Measurements from ENCODE around the gene SAPCD2.
"Not testable (repeated sequence)": the region's sequence is repeated elsewhere in the genome, so short reads cannot be mapped to it uniquely, and the experiment has no call there.

SAPCD2 gene, protein sequence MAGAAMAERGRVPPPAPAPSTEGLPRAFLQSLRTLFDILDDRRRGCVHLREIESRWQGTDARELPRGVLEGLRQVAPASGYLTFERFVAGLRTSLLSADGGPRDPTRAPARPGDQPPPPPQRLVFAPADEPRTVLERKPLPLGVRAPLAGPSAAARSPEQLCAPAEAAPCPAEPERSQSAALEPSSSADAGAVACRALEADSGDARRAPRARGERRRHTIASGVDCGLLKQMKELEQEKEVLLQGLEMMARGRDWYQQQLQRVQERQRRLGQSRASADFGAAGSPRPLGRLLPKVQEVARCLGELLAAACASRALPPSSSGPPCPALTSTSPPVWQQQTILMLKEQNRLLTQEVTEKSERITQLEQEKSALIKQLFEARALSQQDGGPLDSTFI

DNA sequence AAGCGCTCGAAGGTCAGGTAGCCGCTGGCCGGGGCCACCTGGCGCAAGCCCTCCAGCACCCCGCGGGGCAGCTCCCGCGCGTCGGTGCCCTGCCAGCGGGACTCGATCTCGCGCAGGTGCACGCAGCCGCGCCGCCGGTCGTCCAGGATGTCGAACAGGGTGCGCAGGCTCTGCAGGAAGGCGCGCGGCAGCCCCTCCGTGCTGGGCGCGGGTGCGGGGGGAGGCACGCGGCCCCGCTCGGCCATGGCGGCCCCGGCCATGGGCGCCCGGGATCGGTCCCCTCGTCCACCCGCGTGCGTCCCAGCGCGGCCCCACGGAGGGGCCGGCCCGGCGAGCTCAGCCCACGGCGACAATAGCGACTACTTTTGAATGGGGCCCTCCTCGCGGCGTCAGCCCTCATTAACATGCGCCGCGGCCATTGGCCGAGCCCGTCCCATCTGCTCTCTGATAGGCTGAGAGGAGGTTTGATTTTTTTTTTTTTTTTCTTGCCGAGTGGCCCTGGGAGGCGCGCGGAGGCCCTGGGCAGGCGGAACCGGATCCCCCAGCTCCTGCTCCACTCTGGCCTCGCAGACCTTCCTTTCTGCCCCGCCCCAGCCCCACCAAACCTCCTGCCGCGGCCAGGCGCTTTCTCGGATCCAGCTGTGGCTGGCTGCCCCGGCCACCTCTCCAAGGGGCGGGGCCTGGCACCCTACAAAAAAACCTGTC is at the start of gene SAPCD2:
Gene SAPCD2 (minus strand): TSS at position 357 of the 705 bp plus-strand sequence. CDS start 97 bp downstream, at position 260.
- peak; percentile 80 for DNase-seq

DNA sequence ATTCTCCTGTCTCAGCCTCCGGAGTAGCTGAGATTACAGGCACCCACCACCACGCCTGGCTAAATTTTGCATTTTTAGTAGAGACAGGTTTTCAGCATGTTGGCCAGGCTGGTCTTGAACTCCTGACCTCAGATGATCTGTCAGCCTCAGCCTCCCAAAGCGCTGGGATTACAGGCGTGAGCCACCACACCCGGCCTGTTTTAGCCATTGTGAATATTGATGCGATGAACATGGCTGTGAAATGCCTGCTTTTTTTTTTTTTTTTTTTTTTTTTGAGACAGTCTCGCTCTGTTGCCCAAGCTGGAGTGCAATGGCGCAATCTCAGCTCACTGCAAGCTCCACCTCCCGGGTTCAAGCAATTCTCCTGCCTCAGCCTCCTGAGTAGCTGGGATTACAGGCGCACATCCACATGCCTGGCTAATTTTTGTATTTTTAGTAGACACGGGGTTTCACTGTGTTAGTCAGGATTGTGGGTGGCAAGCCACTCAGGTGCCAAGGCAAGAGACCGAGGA is 47.8 kb upstream of the SAPCD2 start:
- DNase-seq = not testable (repeated sequence)

DNA sequence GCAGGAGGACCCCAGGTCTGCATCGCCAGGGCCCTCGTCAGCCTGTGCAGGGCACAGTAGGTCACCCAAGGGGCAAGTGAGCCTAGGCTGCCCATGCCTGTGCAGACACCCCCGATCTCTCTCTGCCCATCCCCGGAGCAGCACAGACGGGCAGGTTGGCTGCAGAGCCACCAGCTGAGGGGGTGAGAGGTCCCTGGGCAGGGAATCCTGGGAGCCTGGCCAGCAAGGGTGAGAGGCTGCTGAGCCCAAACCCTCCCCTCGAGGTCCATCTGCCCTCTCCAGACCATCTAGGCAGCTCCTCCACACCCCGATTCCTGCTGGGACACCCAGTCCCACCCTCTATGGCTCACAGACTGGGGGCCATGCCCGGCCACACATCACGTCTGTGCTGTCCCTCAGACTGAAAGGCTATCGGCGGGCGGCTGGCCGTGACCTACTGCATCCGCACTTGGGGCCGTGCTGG is 46.9 kb upstream of the SAPCD2 start:
- no peak for DNase-seq

DNA sequence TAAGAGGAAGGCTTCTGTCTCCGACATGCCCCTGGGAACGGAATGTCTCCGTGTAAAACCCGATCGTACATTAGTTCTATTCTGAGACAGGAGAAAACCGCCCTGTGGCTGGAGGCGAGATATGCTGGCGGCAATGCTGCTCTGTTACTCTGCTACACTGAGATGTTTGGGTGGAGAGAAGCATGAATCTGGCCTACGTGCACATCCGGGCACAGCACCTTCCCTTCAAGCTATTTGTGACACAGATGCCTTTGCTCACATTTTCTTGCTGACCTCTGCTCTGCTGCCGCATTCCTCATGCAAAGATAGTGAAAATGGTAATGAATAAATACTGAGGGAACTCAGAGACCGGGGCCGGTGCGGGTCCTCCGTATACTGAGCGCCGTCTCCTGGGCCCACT is 46.4 kb upstream of the SAPCD2 start:
- DNase-seq = no peak

DNA sequence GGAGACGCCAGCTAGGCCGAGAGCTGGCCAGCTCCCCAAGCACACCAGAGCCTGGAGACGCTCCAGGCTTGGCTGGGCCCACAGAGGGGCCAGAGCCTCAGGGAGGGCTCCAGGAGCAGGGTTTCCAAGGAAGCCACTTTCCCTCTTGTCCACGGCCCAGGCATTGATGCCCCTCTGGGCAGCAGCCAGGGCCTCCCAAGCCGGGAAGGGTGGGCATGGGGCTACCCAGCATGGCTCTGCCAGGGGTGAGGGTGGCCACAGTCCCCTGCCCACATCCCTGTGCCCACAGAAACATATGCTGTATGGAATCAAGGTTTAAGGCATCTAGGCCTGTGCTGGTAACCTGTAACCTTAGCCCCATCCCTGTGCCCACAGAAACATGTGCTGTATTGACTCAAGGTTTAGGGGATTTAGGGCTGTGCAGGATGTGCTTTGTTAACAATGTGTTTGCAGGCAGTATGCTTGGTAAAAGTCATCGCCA is 45.7 kb upstream of the SAPCD2 start:
- no peak for DNase-seq

DNA sequence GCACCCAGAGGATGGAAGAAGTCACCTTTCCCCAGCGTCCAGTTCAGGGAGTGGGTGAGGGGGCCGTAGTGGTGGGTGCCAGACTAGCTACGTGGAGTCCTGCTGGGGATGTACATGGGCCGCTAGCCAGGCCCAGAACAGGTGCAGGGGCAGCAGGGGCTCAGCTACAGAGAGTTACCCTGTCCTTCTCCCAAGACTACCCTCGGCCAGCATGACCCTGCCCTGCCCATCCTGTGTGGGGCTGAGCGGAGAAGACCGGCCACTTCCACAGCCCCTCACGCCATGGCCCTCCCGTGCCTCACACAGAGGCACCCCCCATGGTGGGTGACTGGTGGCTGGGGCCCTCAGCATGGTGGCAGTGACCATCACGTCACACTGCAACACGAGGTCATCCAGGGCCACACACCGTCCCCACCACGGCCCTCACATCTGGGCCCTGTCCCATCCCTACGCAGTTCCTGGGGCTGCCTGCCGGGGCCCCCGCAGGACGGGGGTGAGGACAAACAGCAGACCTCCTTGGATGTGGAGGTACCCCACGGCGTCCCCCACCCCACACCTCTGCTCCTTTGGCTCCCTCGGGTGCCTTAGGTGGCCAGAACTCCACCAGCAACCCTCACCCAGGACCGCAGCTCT is 45.2 kb upstream of the SAPCD2 start:
- DNase-seq = no peak

DNA sequence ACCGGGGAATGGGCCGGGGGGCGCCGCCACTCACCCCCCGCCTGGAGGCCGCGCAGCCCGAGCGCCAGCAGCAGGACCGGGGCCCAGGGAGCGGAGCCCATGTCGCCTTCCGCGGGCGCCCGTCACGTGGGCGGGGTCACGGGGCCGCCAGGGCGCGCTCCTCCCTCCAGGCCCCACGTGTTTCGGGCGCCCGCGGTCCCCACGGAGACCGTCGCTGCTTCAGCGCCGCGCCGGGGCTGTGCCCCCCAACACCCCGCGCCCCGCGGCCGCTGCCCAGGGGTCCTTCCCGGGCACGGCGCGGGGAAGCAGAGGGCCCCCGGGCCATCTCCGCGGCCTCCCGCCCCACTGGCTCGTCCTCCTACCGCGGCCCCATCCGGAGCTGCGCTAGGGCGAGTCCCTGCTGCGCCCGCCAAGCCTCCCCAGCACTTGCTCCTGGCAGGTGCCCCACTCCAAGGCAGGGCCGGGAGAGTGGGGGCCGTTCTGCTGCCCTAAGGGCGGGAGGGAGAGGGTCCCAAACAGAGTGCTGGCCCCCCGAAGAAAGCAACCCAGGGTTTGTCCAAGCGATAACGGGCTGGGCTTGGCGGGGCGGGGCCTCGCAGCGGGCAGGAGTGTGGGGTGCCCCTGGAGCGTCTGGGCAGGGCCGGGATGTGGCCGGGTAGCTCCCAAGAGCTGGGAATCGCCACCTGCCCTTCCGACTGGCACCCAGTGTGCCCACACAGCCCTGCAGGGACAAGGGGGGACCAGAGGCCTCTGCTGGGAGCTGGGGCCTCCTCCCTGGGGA is 44.4 kb upstream of the SAPCD2 start, which contains the start of gene DPP7:
Gene DPP7 (minus strand): TSS at position 121 of the 781 bp plus-strand sequence. CDS start 20 bp downstream, at position 101.
- DNase-seq = no peak

DNA sequence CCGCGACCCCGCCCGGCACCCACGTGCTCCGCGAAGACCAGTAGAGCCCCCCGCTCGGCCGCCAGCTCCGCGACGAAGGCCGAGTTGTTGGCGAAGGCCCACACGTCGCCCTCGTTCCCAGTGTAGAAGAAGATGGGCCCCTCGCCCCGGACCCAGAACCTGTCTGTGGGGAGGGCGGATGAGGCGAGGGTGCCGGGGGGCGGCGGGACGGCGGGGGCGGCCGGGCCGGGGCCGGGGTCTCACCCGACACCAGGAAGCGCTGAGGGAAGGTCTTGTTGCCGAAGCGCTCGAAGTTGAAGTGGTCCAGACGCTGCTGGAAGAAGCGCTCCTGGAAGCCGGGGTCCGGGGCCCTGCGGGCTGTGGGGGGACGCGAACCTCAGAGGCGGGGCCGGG is 43.9 kb upstream of the SAPCD2 start:
- DNase-seq = no peak

DNA sequence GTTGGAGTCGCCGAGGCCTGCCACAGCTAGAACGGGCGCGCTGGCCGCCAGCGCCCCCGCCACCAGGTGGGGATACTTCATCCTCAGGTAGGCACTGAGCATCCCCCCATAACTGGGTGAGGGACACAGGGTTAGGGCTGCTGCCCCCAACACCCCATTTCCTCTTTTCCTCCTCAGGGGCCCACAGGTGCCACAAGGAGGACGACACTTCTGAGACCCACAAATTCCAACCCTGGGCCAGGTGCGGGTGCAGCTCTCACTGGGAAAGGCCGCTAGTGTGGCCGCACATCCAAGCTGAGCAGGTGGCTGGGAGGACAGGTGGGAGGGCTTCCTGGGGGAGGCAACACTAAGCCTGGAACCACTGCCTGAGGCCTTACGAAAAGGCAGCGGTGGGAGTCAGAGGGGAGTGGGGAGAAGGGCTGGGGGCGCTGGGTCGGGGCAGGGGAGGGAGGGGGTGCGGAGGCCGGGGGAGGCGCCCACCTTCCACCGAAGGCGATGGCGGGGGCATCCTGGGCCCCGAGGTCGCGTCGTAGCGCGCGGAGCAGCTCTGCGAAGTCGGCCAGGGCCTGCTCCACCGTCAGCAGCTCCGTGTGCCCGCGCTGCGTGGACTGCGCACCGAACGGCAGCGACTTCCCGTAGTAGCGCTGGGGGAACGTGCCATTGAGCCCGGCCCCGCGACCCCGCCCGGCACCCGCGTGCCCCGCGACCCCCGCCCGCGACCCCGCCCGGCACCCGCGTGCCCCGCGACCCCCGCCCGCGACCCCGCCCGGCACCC is 43.2 kb upstream of the SAPCD2 start:
- no peak for DNase-seq

DNA sequence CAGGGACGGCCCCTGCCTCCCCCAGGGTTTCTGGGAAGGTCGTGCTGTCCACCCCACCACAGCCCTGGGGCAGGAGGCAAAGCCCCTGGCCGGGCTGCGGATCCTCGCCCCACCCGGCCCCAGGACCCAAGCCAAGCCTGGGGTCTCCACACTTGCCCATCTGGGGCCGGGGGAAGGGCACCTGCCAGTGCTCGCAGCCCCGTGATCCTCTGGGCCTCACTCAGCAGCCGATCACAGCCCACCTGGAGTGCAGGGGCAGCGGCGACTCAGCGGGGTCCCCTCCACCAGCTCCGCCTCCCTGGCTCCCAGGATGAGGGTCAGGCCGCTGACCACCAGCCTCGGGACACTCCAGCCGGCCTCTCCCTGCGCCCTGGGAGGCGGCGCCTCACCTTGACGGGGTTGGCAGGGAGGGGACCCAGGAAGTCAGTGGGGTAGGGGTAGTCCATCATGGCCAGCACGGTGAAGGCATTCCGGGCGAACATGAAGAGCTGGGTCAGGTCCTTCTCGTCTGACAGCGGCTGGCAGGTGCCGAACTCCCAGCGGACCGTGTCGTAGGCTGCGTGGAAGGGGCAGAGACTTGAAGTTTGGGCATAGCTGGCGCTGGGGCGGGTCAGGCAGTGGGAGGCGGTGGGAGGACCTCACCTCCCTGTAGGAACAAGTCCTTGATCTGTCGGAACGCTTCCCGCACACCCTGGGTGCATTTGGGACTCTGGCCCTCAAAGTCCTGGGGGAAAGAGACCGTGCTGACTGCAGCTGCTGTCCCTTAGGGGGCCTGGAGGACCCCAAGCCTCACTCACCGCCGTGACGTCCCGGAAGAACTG is 42.4 kb upstream of the SAPCD2 start:
- DNase-seq = no peak

DNA sequence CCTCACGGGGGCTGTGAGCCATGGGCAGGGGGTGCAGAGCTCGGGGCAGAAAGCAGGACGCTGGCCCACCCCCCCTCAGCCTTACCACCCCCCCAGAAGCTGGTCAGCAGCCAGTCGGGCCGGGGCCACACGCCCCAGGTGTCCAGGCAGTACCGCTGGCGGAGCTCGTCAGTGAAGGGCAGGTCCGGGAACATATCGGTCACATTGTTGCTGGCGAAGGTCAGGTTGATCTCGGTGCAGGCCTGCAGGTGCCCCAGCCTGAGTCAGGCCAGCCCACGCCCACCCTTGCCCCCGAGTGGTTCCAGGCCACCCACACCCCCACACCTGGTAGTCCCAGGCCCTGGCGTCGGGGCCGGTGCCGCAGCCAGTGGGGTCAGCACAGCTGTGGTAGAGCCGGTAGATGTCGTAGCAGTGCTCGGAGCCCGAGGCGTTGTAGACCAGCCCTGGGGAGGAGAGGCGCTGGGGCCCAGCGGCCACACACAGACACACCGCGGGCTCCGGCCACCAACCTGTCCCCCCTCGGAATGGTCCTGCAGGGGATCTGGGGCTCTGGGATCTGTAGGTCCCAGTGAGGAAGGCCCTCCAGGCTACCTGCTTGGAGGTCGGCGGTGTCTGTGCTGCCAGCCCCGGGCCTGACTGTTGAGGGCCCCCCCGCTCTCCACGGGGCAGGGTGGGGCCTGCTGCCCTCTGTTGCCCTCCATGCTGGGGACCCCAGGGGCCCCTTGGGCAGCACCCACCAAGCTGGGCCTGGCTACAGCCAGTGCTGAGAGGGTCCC is 41.6 kb upstream of the SAPCD2 start:
- no peak for DNase-seq

DNA sequence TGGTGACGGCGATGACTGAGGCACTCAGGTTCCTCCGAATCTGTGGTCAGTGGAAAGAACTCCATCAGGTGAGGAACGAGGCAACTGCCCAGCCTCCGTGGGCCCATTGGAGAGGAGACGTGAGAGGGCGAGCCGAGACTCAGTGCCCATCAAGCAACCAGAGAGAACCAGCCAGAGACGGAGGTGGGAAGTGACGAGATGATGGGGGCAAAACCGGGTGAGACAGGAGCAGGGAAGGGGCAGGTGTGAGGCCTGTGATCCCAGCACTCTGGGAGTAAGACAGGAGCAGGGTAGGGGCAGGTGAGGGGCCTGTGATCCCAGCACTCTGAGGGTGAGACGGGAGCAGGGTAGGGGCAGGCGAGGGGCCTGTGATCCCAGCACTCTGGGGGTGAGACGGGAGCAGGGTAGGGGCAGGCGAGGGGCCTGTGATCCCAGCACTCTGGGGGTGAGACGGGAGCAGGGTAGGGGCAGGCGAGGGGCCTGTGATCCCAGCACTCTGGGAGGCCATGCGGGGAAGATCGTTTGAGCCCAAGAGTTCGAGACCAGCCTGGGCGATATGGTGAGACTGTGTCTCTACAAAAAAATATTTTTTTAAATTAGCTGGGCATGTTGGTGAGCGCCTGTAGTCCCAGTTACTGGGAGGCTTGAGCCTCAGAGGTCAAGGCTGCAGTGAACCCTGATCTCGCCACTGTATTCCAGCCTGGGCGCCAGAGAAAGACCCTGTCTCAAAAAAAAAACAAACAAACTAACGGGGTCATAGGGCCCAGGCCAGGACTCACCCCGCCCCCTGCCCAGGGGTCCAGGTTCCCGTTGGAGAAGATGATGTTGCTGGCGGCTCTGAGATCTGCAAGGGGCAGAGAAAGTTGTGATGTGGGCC is 40.8 kb upstream of the SAPCD2 start:
- no peak for DNase-seq

DNA sequence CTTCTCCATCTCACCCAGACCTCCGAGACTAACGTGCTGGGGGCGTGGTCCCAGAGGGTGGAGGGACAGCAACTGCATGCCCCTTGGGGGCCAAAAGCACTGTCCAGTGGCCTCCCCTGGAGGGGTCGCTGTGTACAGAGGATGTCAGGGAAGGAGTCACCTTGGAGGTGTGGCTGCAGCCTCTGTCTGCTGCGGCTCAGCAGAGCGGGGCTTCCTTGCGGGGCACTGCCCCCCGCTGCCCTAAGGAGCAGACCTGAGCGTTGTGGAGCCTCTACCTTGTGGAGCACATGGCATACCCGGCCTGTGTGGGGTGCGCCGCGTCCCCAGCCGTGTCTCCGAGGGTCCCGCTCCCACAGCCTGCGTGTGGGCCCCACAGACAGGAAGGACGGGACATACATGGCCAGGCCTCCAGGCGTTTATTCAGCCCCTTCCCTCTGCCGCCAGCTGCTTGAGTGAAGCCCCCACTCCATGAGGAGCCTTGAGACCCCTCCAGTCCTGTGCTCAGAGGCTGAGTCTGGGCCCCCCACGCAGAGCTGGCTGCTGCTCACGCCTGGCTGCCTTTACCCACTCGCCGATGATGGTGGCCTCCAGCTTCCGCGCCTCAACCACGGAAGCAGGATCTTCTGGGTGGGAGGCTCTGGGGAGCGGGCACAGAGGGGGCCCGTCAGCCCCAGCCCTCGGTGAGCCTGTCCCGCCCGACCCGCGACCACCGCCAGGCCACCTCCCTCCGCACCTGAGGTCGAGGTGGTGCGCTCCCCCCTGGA is 40.0 kb upstream of the SAPCD2 start:
- DNase-seq = no peak

DNA sequence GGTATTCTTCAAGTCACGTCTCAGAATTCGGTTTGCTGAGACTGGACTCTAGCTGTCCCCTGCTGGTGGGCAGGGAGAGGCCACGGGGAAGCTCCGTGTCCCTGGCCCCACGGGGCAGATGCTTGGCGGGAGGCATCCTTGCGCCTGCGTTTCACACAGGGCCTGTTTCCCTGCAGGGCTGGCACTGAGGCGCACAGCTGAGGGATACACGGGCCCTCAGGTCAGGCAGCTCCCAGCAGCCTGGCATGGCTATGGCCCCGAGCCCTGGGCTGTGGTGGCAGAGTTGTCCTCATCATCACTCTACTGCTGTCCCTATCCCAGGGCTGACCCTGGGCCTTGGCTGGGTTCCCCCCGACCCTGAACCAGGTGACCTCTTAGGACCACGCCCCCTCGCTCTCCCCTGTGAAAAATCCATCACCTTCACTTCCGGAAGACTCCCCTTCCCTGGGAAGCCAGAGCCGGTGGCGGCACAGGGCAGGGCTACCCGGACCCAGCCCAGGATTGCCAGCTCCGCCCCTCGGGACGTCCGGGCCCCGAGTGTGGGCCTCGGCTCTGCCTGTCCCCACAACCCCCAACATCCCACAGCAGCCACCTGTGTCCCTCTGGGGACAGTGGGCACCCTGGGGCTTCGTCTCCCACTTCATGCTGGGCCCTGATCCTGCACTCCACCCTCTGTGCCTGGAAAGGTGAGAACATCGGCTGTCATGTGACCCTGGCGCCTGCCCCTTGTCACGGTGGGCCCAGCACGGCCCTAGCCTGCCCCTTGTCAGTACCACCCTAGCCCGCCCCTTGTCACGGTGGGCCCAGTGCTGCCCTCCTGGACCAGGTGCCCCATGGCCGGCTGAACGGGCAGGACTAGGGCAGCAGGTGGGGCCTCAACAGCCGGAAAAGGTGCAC is 39.1 kb upstream of the SAPCD2 start:
- no peak for DNase-seq

DNA sequence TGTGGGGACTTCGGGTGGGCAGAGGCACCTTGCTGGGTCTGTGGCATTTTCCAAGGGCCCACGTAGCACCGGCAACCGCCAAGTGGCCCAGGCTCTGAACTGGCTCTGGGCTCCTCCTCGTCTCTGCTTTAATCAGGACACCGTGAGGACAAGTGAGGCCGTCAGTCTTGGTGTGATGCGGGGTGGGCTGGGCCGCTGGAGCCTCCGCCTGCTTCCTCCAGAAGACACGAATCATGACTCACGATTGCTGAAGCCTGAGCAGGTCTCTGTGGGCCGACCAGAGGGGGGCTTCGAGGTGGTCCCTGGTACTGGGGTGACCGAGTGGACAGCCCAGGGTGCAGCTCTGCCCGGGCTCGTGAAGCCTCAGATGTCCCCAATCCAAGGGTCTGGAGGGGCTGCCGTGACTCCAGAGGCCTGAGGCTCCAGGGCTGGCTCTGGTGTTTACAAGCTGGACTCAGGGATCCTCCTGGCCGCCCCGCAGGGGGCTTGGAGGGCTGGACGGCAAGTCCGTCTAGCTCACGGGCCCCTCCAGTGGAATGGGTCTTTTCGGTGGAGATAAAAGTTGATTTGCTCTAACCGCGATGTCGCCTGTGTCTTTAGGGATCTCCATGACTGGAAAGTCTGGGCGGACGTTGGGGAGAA is 38.4 kb upstream of the SAPCD2 start:
- DNase-seq = no peak

DNA sequence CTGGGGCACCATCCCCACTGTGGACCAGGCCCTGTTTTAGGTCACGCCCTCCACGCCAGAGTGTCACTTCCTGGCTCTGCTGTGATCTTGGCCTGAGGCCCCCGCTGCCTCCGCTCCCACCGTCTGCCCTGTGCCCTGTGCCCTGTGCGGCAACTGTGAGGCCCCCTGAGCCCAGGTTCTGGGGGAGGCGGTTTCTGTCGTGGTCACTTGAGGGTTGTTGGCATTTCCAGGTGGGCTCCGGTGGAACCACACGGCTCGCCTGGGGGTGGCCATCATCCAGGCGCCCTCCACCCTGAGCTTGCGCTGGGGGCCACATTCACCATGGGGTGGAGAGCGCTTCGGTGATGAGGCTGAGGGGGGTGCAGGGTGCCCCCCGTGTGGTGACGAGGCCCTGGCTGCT is 37.6 kb upstream of the SAPCD2 start:
- no peak for DNase-seq

Measured in GF-D8 (cell line).